Left colon (tissue), 2 donors: ENCODE data around the gene THAP9. TPM values are rescaled to one million over a fixed set of nuclear protein-coding genes. Genes with fewer than 3 reads are reported as not detected.
A peak's percentile ranks its signal among the peaks of the same experiment; 100 is the strongest.
"Not testable (repeated sequence)": the region's sequence is repeated elsewhere in the genome, so short reads cannot be mapped to it uniquely, and the experiment has no call there.

Source experiments
- ATAC-seq: fragments of 200-7000 bp; cut with Tn5 transposase; one replicate; pipeline ENCODE4 v1.9.1; 2020; ENCODE audit warnings: mild to moderate bottlenecking, moderate library complexity
- DNase-seq, 2 donors: peaks; one replicate each; pipeline ENCODE4 v3.0.0-alpha.2; 2020
- intact Hi-C, 2 donors: fragments of 100-400 bp; cut with DNase I in 1 of 2; cut with micrococcal nuclease in 1 of 2; formaldehyde crosslinking; loops; one replicate each; pipeline versions ENCODE4 v1.11.2 to v1.14.0; 2022; cut with DNase I, micrococcal nuclease
- total RNA-seq, 2 donors: library from RNA; stranded (reverse); fragmentation: NEBNext Ultra II Directional; extraction: Animal tissue kit (Norgen Biotek cat#: 25700); gene quantifications; one replicate each; pipeline ENCODE4 v1.2.1, GENCODE V29; 2021
- donor health status: DM: no; HTN: no; CAD: no.
- donor health status: DM: yes; HTN: yes; CAD: no.

THAP9 gene
- total RNA-seq, 2 donors from 2014 or later, result 2.4 to 2.5 TPM

- ATAC-seq, result peak; percentile 95
Observed at GRCh38 chr4:82890901-82891706, 9.4 kb upstream of the THAP9 start, which contains the start of gene SEC31A. TSS of gene SEC31A (minus strand) at chr4:82891153. CDS start at chr4:82881936, 9,217 bp downstream.

GRCh38 chr4:82891707-82892466, 8.6 kb upstream of the THAP9 start:
- ATAC-seq (peak; percentile 5), DNase-seq (no peak)
- intact Hi-C loops, result no loop called here

More at GRCh38 chr4:82890901-82891706, 9.4 kb upstream of the THAP9 start, which contains the start of gene SEC31A:
- DNase-seq, result peak; percentile 97 to 99
- intact Hi-C loops, result no loop called here

- DNase-seq (no peak), ATAC-seq (no peak)
- intact Hi-C loops, result no loop called here
Observed at GRCh38 chr4:82892467-82892802, 8.1 kb upstream of the THAP9 start.

DNA sequence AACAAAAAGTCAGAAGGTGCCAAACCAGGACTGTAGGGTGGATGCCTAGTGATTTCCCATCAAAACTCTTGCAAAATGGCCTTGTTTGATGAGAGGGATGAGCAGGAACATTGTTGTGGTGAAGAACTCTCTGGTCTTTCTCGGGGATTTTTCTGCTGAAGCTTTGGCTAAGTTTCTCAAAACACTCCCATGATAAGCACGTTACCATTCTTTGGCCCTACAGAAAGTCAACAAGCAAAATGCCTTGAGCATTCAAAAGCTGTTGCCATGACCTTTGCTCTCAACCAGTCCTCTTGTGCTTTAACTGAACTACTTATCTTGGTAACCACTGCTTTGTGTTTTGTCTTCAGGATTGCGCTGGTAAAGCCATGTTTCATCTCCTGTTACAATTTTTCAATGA, 6.6 kb upstream of the THAP9 start:
- ATAC-seq, result no peak
- intact Hi-C loops, result no loop called here
- DNase-seq, result no peak

DNA sequence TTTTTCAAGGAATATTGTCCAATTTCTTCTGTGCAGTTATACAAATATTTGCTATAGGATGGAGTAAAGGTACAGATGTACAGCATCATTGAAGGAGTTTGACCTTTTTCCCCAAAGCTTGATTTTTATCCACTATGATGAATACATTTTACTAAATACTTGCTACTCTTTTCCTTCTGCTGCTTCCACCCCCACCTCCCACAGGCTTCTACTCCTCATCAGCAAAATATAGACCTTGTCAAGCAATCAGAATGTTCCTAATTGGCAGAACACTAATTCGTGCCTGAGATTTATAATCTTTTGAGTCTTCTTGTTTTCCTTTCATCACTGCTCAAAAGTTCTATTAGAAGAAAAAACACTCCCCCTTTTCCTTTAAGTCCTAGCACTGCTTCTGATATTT, 3.8 kb upstream of the THAP9 start:
- ATAC-seq, result no peak
- intact Hi-C loops, result no loop called here

DNA sequence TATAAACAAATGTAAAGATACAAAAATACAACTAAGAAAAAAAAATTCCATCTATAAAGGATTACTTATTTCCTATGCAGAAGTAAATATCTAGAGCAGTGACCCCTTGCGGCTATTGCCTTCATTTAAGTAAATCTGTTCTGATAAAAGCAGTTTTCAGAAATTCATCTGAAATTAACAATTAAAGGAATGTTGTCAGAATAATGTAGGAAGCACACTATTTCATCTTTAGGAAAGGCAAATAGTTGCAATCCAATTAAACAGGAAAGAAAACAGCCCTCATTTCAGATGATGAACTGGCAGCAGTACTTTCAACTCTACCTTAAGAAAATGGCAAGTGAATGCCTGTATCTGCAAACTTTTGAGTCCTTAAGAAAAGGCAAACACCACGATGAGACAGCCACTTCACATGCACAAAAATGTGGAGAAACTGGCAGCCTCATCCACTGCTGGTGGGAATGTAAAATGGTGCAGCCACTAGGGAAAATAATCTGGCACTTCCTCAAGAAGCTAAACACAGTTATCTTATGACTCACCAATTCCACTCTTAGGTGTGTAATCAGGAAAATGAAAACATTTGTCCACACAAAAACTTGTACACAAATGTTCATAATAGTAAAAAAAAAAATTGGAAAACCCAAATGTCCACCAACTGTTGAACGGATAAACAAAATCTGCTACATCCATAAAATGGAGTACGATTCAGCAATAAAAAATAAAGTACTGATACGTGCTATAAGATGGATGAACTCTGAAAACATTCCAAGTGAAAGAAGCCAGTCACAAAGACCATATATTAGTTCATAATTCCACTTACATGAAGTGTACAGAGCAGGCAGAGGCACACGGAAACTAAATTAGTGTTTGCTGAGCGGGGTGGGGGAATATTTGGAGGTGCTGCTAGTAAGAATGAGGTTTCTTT, 2.0 kb upstream of the THAP9 start:
- ATAC-seq (no peak), DNase-seq (peak in 1 of 2 donors; percentile 31)
- intact Hi-C loops, result no loop called here

More for the DNA sequence above, 3.8 kb upstream of the THAP9 start:
- DNase-seq, result no peak

DNA sequence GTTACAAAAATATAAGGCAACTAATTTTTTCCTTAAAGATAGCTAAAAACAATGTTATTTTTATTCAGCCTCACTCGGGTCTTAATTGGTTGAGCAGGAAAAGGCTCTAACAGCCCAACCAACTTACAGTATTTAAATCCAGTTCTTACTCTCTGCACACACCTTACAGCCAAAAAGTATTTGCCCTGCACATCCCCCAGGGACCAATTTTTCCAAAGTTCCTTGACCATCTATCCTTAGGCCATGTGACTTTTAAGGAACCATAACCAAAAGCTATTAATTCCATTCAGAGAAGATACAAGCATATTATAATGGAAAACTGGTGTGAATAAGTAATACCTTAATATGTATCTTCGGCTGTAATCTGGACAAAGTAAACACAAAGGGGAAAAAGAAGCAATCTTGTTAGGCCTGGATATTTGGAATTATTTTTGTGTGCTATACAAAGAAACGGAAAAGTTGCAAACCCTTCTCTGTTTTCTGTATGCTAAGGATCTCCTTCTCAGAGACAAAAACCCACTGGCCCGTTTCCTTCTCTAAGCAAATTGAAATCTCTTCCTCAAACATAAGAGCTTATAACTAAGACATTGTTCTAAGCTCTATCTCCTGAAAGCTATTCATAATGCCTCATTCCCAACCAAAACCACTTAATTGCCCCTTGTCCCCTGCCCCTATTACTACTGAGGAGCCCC, 1.0 kb upstream of the THAP9 start:
- intact Hi-C loops, result loop anchor here in 1 of 2 donors (5.0 kb wide), 1 partner anchor 113 kb away; the partner anchor contains the start of gene LIN54

GRCh38 chr4:82900066-82900410, 497 bp upstream of the THAP9 start:
- intact Hi-C loops, result loop anchor here in 1 of 2 donors (5.0 kb wide), 1 partner anchor 112 kb away; the partner anchor contains the start of gene LIN54
- ATAC-seq (peak; percentile 25), DNase-seq (no peak)

More for the DNA sequence above, 1.0 kb upstream of the THAP9 start:
- ATAC-seq (peak; percentile 3), DNase-seq (no peak)

GRCh38 chr4:82901183-82901718, 716 bp downstream of the THAP9 start:
- intact Hi-C loops, result loop anchor here in 1 of 2 donors (5.0 kb wide), 1 partner anchor 111 kb away; the partner anchor contains the start of gene LIN54
- ATAC-seq (peak; percentile 16), DNase-seq (no peak)

DNA sequence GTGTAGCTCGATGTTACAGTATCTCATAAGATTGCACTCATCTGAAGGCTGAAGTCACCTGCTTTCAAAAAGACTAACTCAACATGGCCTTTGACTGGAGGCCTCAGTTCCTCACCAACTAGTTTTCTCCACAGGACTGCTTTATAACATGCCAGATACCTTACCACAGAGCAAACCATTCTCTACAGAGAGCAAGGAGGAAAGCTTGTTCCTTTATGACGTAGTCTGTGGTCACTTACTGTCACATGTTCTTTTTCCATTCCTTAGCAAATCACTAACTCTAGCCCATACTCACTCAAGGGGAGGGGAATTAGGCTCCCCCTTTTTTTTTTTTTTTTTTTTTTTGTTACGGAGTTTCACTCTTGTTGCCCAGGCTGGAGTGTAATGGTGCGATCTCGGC, 3.2 kb downstream of the THAP9 start:
- ATAC-seq (no peak), DNase-seq (no peak)
- intact Hi-C loops, result loop anchor here in 1 of 2 donors (5.0 kb wide), 1 partner anchor 109 kb away; the partner anchor contains the start of gene LIN54

- intact Hi-C loops, result no loop called here
- ATAC-seq (no peak), DNase-seq (no peak)
Observed at GRCh38 chr4:82905205-82905604, 4.7 kb downstream of the THAP9 start.

DNA sequence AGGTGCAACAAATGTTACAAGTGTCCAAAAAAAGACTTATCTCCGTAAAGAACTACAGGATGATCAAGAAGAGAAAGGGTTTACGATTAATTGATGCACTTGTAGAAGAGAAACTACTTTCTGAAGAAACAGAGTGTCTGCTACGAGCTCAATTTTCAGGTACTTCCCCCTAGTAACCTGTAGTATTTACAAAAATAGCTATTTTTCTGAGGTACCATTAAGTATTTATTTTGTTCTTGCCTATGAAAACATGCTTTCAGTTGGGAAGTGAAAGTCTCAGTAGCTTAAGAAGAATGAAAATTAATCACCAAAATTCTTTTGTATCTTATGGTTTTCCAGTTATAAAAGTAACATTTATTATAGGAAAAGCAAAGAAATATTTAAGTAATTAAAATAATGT, 5.9 kb downstream of the THAP9 start:
- intact Hi-C loops, result no loop called here
- no peak for DNase-seq
- ATAC-seq, result no peak

GRCh38 chr4:82909326-82909725, 8.8 kb downstream of the THAP9 start:
- ATAC-seq (peak; percentile 70), DNase-seq (no peak)
- intact Hi-C loops, result no loop called here

DNA sequence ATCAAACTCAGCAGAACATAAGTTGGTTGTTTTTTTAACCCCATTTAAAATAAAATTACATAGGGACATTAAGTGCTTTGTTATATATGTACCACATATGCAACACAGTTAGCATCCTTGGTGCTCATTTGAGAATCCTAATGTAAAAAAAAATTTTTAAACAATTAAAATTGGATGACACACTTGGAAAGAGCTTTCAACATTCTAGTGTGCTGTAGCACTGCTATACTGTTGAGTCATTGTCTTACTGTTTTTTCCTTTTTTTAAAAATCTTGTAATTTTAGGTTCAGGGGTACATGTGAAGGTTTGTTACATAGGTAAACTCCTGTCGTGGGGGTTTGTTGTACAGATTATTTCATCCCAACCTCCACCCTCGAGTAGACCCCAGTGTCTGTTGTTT, 12.8 kb downstream of the THAP9 start:
- ATAC-seq (no peak), DNase-seq (no peak)
- intact Hi-C loops, result no loop called here

- intact Hi-C loops, ATAC-seq, DNase-seq: not testable (repeated sequence)
Observed at GRCh38 chr4:82913968-82914367, 13.4 kb downstream of the THAP9 start.

- no peak for ATAC-seq
- DNase-seq, result no peak
- intact Hi-C loops, result no loop called here
Observed at GRCh38 chr4:82918091-82918490, 17.6 kb downstream of the THAP9 start.

GRCh38 chr4:82919386-82919785, 18.9 kb downstream of the THAP9 start:
- ATAC-seq (no peak), DNase-seq (no peak)
- intact Hi-C loops, result no loop called here

- intact Hi-C loops, result no loop called here
- DNase-seq (no peak), ATAC-seq (no peak)
Observed at GRCh38 chr4:82921795-82922194, 21.3 kb downstream of the THAP9 start.
